Astrocyte of the cerebellum (primary cell): ENCODE measurements around the gene ADGRF1.

ENCODE experiments used
- DNase-seq: peaks from one replicate; pipeline ENCODE4 v3.0.0-alpha.2; 2011; ENCODE audit warnings: low read depth
- H3K4me3 ChIP-seq: 2 replicates; pipeline ENCODE4 v1.5.1; 2011; ENCODE audit warnings: mild to moderate bottlenecking, low read depth, low read length, moderate library complexity
- CTCF ChIP-seq: IDR thresholded peaks from 2 replicates; pipeline ENCODE4 v1.5.1; 2012; ENCODE audit warnings: low read length, low read depth, moderate library complexity, mild to moderate bottlenecking; ENCODE audit errors: missing control alignments
- in situ Hi-C: cut with HindIII; loops from 2 replicates; pipeline ENCODE4 v1.10.0; 2017; ENCODE audit warnings: low sequenced_read_pairs

The ADGRF1 gene

GRCh38 chr6:47026679-47027078, 15.5 kb downstream of the ADGRF1 start:
- no peak for TF ChIP-seq CTCF
- in situ Hi-C loops: no loop called here
- no peak for DNase-seq
- H3K4me3 ChIP-seq: no peak overlapping the region

GRCh38 chr6:47023573-47023972, 18.6 kb downstream of the ADGRF1 start:
- no peak for TF ChIP-seq CTCF
- in situ Hi-C loops: no loop called here
- no peak overlapping the region for H3K4me3 ChIP-seq
- no peak for DNase-seq

- in situ Hi-C loops: no loop called here
- TF ChIP-seq CTCF: no peak
- no peak for DNase-seq
- no peak overlapping the region for H3K4me3 ChIP-seq
Observed at GRCh38 chr6:47022191-47022590, 19.9 kb downstream of the ADGRF1 start.

GRCh38 chr6:47019941-47020340, 22.2 kb downstream of the ADGRF1 start:
- no peak overlapping the region for H3K4me3 ChIP-seq
- TF ChIP-seq CTCF: no peak
- in situ Hi-C loops: no loop called here
- no peak for DNase-seq

- DNase-seq: no peak
- no peak for TF ChIP-seq CTCF
- in situ Hi-C loops: no loop called here
Observed at GRCh38 chr6:47016909-47017308, 25.2 kb downstream of the ADGRF1 start.

GRCh38 chr6:47016261-47016660, 25.9 kb downstream of the ADGRF1 start:
- DNase-seq: no peak
- in situ Hi-C loops: no loop called here
- H3K4me3 ChIP-seq: no peak overlapping the region
- TF ChIP-seq CTCF: no peak

More at GRCh38 chr6:47016909-47017308, 25.2 kb downstream of the ADGRF1 start:
- H3K4me3 ChIP-seq: no peak overlapping the region

GRCh38 chr6:47014401-47014800, 27.7 kb downstream of the ADGRF1 start:
- no peak for DNase-seq
- in situ Hi-C loops: no loop called here
- H3K4me3 ChIP-seq: no peak overlapping the region

More at GRCh38 chr6:47014401-47014800, 27.7 kb downstream of the ADGRF1 start:
- TF ChIP-seq CTCF: no peak
